ENCODE measurements around the gene BRD1.

The BRD1 gene

DNA sequence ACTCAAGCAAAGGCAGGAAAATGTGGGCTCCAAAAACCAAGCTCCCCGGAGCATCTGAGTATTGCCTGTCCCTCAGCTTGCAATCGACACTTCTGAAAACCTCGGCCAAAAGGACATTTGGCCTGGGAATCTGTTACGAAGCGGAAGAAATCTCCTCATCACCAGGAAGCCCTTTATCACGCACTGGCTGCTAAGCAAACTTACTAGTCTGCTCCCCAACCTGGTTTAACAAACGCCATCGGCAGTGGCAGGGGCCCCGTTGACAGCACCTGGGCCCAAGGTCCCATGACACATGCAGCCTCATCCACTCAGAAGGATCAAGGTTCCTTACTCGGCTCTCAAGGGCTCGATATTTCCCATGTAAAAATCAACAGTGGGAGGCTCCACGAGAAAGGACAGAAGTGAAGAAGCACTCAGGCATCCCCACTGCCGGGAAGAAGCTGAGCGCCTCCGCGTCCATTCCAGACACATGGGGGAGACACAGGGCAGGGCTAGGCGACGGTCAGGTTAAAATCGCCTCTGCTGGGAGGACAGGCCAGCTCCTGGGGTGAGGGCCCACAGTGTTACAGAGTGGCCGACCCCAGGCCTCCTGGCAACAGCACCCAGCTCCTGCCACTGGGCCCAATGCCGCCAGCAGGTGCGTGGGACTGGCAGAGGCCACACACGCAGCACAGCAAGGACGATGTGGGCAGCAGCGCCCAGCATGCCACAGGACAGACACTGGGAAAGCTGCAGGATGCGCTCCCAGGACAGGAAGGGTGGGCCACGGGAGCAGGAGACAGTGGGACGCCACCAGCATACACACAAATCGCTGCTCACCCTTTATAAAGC, 27.1 kb downstream of the BRD1 start:
- no peak for DNase-seq (ENCODE audit: low spot score)

GRCh38 chr22:49799431-49800075, 28.1 kb downstream of the BRD1 start:
- DNase-seq (ENCODE audit: low spot score), result no peak

- DNase-seq (ENCODE audit: low spot score), result no peak
Measured at GRCh38 chr22:49798486-49799151, 29.1 kb downstream of the BRD1 start.

- no peak for DNase-seq (ENCODE audit: low spot score)
Measured at GRCh38 chr22:49797706-49798105, 30.0 kb downstream of the BRD1 start.

- DNase-seq (ENCODE audit: low spot score), result no peak
Measured at GRCh38 chr22:49796596-49797270, 30.9 kb downstream of the BRD1 start.

- no peak for DNase-seq (ENCODE audit: low spot score)
Measured at GRCh38 chr22:49795521-49795920, 32.2 kb downstream of the BRD1 start.

- no peak for DNase-seq (ENCODE audit: low spot score)
Measured at GRCh38 chr22:49793871-49794270, 33.8 kb downstream of the BRD1 start.

DNA sequence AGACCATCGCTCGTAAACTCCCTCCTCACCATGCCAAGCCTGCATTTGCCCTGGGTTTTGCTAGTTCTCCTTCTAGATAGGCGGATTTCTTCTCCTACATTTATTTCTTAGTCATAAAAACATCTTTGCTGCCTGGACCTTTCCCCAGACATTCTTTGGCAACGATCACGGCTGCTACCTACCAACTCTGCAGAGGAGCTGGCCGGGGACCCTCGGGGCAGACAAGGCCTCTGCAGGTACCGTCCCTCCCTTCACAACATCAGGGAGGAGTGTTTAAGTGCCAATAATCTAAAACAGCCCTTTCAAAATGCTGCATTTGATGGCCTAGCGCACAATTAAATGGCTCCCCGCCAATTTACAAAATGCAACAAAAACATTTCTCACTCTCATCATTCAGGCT, 34.4 kb downstream of the BRD1 start:
- no peak for DNase-seq (ENCODE audit: low spot score)

DNA sequence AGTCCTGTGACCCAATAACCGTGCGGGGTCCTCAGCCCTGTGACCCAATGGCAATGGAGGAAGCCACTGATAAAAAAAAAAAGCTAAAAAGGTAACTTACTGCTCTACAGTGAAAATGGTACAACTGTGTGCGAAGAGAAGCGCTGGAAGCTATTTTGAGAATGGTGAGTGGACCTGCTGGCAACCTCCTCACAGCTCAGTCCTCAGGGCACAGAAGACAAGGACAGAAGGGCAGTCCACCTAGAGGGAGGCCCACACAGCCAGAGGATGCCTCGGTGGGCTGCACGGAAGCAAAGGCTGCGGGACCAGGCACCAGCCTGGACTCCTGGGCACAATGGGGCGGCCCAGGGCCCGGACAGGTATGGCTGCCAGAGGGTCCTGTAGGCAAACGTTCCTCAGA, 35.6 kb downstream of the BRD1 start:
- DNase-seq (ENCODE audit: low spot score), result no peak

DNA sequence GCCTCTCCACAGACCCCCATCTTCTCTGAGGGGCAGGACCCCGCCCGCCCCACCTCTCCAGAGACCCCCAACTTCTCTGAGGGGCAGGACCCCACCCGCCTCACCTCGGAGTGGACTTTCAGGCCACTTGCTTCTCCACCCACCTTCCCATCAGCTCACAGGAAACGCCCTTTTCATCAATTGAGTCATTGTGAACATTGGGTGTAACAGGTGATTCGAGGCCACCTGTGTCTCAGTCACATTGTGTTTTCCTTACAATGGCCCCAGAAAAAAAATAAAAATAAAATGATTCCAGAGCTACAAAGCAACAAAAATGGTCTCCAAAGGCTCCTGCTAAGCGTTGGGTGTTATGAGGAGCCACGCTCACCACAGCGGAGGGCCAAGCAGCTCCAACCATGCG, 36.0 kb downstream of the BRD1 start:
- no peak for DNase-seq (ENCODE audit: low spot score)

- no peak for DNase-seq (ENCODE audit: low spot score)
Measured at GRCh38 chr22:49790912-49791311, 36.8 kb downstream of the BRD1 start.

DNA sequence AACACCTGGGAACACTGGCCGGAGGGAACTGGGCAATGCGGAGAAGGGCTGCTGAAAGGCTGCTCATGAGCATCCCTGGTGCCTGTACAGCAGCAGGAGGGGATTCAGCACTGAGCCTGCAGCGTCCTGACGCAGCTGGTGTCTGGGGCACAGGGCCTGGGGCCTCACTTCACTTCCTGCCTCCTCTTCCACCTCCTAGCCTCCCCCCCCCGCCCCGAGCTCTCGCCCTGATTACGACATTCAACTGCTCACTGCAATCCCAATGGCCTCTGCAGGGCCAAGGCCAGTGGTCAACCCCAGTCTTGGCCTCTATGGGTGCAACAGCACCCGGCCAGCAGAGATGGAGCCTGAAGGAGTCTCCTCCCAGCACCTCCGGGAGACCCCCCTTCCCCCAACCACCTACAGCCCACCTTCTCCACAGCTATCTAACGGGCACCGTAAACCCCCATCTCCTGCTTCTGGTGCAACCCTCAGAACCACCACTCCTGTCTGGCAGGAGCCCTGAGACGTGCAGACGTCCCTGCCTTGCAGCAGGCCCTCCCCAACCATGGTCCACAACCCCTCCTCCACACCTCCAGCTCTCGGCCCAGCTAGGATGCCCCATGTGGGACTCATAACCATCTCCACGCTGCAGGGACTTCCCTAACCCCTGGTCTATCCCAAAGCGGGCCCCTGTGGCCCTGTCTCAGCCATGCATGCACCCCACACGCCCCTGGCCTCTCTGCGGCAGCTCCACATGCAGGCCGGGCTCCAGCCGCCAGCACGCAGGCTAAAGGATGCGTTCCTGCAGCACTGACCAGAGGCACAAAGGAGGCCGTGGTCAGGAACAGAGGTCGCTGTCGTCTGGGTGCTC, 38.2 kb downstream of the BRD1 start:
- DNase-seq (ENCODE audit: low spot score), result no peak

GRCh38 chr22:49788504-49788903, 39.2 kb downstream of the BRD1 start:
- DNase-seq (ENCODE audit: low spot score), result no peak

- no peak for DNase-seq (ENCODE audit: low spot score)
Measured at GRCh38 chr22:49787861-49788260, 39.8 kb downstream of the BRD1 start.

DNA sequence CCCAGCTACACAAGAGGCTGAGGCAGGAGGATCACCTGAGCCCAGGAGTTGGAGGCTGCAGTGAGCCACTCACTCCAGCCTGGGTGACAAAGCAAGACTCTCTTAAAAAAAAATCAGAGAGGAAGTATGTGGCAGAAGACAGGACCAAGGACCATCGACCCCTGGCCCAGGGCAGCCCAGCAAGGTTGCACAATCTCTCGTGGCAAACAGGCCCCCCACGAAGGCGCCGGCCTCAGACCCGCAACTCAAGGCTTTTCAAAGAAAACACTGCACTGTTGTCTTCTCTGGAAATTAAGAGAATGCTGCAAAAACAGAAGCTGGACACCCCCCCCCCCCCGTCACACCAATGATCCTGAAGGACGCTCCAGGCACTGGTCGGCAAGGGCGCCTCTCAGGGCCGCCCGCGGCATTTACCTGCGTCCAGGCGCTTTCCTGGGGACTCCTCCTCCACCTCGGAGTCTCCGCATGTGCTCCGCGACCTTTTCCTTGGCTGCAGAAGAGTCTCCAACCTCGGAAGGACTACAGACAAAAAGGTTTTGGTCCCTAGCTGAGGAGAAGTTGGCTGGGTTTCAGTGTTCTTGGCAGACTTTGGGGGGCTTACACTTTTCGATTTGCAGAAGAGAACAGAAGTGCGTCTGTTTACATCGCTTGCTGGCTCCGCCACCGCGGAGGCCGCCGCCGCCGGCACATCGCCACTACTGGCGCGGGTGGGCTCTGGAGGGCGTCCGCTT, 40.5 kb downstream of the BRD1 start:
- peak; percentile 29 for DNase-seq (ENCODE audit: low spot score)

GRCh38 chr22:49785841-49786471, 41.7 kb downstream of the BRD1 start:
- peak; percentile 62 for DNase-seq (ENCODE audit: low spot score)

- no peak for DNase-seq (ENCODE audit: low spot score)
Measured at GRCh38 chr22:49785046-49785521, 42.6 kb downstream of the BRD1 start.

- no peak for DNase-seq (ENCODE audit: low spot score)
Measured at GRCh38 chr22:49784630-49784971, 43.1 kb downstream of the BRD1 start.

- DNase-seq (ENCODE audit: low spot score), result no peak
Measured at GRCh38 chr22:49783926-49784629, 43.6 kb downstream of the BRD1 start.
